Muscle of arm (tissue), 12 donors: ENCODE data around the gene PRSS21. TPM values are rescaled to one million over a fixed set of nuclear protein-coding genes. Genes with fewer than 3 reads are reported as not detected.

Source experiments
- DNase-seq: peaks from one replicate; pipeline ENCODE4 v3.0.0-alpha.2; 2013
- polyA plus RNA-seq, 12 donors: library from polyadenylated mRNA; unstranded; fragments of 120-200 nt; gene quantifications; one replicate each; pipeline ENCODE4 v1.2.1, GENCODE V29; 2013; ENCODE audit not compliant: insufficient read length in 12 of 12

Gene PRSS21
- polyA plus RNA-seq, 12 donors = 0.18 to 0.46 (median 0.19) TPM; not detected in 9

- DNase-seq = no peak
These were observed 36.8 kb upstream of the PRSS21 start for GRCh38 chr16:2779978-2780898.

GRCh38 chr16:2782583-2783351 lies 34.3 kb upstream of the PRSS21 start:
- no peak for DNase-seq

GRCh38 chr16:2783581-2784357 lies 33.3 kb upstream of the PRSS21 start:
- DNase-seq = no peak

DNA sequence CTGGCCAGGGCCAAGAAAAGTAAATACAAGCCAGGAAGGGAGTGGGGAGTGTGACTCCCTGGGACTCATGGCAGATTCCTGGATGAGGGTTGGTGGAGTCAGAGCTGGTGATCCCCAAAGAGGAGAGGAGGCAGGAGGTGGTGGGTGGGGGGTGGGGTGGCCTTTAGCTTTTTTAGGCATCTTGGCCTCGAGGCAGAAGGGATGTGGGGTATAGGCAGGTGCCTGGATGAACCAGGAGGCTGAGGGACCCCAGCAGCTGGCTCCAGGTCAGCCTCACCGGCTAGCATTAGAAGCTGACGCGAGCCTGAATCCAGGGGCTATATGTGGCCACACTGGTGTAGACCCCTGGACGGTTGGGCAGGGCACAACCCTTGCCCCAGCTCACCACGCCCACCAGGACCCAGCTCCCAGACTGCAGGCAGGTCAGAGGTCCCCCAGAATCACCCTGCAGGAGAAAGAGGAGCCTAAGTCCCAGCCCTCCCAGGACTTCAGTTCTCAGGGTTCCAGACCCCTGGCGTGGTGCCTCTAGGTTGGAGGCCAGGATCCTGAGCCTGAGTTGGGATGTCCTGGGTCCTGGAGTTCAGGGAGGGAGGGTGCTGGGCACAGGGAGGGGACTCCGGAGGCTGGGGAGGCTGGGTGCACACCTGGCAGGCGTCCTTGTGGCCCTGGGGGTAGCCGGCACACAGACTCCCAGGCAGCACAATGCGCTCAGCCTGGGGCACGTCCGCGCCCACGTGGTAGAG lies 32.5 kb upstream of the PRSS21 start:
- DNase-seq = no peak

GRCh38 chr16:2785101-2785991 lies 31.7 kb upstream of the PRSS21 start:
- no peak for DNase-seq

GRCh38 chr16:2786061-2786825 lies 30.8 kb upstream of the PRSS21 start:
- no peak for DNase-seq

DNA sequence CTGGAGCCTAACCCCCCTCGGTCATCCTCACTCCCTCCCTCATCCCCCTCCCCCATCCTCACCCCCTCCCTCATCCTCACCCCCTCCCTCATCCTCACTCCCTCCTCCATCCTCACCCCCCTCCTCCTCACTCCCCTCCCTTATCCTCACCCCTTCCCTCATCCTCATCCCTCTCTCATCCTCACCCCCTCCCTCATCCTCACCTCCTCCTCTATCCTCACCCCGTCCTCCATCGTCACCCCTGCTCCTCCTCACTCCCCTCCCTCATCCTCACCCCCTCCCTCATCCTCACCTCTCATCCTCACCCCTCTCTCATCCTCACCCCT lies 30.2 kb upstream of the PRSS21 start:
- DNase-seq = no peak

DNA sequence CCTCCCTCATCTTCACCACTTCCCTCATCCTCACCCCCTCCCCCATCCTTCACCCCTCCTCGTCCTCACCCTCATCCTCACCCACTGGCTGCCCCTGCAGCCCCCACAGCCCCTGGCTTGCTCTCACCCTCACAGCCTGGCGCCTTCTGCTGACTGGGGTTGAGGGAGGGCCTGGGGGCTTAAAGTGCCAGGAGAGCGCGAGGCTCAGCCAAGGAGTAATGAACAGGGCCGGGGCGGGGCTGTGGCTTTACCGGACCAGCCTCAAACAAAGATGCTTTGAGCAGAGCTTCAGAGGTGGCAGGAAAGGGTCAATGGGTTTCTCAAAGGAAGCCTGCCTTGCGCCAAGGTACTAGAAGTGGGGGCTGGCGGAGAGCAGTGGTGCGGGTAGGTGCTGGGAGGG lies 29.6 kb upstream of the PRSS21 start, which contains the start of gene PRSS33:
PRSS33 (minus strand) TSS at position 155 of the 400 bp plus-strand sequence. CDS start 1,013 bp downstream, outside the sequence.
- no peak for DNase-seq

DNA sequence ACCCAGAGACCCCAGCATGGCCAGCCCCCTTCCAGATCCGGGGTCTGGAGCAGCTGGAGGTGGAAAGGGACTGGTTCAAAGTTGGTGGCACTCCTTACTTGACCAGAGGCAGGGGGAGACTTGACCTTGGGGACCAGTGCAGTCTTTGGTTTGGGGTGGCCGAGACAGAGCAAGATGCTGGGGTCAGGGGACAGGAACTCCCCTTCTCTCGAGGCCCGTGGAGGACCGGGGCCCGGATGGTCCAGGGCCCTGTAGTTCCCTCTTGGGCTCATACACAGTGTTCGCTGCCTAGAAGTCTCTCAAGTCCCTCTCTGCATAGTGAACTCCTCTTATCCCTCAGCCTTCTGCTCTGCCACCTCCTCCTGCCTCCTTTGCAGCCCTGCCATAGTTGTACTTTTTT lies 29.1 kb upstream of the PRSS21 start:
- no peak for DNase-seq

DNA sequence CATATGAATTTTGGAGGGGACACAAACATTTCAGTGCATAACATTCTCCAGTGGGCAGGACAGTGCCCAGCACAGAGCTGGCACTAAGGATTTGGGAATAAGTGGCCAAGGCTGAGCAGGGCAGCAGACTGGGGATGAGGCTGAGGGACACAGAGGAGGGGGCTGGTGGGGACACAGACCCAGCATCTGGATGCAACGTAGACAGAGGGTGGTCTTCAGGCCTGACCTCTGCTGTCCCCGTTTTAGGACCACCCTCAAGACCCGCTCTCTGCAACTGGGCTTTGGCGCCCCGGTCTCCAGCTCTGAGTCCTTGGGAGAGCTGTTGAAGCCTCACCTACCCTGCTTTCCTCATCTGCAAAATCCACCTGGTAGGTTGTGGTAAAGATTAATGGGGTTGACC lies 26.4 kb upstream of the PRSS21 start:
- DNase-seq = no peak

DNA sequence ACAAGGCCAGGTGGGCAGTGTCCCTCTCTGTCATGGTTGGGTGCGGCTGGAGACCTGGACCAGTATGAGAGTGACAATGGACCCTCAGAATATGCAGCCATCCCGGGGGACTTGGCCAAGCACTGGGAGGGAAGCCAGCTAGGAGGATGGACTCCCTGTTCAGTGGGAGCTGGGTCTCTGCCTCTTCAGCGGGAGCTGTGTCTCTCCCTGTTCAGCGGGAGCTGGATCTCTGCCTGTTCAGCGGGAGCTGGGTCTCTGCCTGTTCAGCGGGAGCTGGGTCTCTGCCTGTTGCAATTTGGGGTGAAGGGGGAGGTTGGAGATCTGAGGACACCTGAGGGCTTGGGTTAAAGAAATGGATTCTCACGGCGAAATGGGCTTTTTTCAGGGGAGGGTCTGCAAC lies 25.9 kb upstream of the PRSS21 start:
- no peak for DNase-seq

DNA sequence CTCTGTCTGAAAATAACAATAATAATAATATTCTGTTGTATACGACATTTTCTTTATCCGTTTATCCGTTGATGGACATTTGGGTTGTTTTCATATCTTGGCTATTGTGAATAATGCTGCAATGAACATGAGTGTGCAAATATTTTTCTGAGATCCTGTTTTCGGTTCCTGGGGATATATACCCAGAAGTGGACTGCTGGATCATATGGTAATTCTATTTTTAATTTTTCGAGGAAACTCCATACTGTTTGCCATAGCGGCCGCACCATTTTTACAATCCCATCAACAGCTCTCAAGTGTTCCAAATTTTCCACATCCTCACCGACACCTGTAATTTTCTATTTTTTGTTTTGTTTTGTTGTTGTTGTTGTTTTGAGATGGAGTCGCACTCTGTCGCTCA lies 24.1 kb upstream of the PRSS21 start:
- DNase-seq = no peak

DNA sequence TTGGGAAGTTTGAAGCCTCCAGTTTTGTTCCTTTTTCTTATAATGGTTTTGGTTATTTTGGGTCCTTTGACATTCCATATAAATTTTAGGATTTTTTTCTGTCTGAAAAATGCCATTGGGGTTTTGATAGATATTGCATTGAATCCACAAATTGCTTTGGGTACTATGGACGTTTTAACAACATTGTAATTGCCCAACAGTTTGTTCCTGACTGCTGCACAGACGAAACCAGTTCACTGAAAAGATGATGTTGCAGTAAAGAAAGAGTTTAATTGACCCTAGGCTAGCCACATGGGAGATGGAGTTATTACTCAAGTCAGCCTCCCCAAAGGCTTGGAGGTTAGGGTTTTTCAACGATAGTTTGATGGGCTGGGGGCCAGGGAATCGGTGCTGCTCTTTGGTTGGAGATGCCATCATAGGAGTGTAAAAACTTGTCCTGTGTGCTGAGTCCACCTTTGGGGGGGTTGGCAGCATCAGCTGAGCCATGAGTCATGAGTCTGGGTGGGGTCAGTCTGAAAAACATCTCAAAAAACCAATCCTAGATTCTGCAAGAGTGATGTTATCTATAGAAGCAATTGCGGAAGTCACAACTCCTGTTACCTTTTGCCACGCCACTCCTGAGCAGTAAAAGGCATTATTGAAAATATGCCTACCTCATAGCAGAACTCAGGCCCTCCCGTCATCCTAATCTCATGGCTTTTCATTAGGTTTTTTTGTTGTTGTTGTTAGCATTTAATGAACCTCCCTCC lies 21.5 kb upstream of the PRSS21 start:
- DNase-seq = no peak

DNA sequence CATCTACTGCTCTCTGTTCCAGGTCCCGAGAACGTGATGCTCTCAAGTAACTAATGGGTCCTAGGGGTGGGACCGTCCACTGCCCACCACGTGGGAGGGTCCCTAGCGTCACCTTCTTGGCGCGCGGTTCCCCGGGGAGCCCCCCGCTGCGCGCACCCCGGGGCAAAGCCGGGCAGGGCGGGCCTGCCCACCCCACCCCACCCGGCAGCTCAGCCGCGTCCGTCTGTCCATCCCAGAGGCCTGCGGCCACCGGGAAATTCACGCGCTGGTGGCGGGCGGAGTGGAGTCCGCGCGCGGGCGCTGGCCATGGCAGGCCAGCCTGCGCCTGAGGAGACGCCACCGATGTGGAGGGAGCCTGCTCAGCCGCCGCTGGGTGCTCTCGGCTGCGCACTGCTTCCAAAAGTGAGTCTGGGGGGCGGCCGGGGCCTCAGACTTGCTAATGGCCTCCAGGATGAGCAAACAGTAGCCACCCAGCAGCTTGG lies 18.3 kb upstream of the PRSS21 start:
- DNase-seq = no peak

DNA sequence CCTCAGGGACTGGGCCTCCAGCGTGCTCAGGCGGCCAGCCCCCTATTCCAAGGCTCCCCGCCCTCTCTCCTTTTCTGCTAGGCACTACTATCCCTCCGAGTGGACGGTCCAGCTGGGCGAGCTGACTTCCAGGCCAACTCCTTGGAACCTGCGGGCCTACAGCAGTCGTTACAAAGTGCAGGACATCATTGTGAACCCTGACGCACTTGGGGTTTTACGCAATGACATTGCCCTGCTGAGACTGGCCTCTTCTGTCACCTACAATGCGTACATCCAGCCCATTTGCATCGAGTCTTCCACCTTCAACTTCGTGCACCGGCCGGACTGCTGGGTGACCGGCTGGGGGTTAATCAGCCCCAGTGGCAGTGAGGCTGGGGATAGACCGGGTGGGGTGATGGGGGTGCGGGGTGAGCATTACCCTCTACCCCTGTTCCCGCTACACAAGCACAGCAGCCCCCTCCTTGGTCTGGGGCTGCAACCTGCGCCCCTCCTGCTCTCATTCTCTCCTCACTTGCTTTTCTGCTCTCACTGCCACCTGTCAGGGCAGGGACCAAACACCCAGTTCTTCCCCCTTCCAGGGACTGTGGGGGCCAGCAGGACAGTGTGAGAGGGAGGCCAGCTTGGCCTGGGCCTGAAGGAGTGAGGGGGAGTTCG lies 17.7 kb upstream of the PRSS21 start:
- no peak for DNase-seq

DNA sequence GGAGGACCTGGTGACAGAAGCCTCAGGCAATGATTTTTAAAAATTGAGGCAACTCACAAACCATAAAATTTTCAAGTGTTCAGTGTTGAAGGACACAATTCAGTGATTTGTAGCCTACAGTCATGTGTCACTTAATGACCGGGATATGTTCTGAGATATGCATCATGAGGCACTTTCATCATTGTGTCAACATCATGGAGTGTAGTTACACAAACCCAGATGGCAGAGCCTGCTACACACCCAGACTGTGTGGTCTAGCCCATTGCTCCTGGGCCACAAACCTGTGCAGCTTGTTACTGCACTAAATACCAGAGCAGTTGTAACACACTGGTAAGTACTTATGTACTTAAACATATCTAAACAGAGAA lies 17.2 kb upstream of the PRSS21 start:
- DNase-seq = no peak

GRCh38 chr16:2803545-2804195 lies 13.4 kb upstream of the PRSS21 start:
- no peak for DNase-seq

DNA sequence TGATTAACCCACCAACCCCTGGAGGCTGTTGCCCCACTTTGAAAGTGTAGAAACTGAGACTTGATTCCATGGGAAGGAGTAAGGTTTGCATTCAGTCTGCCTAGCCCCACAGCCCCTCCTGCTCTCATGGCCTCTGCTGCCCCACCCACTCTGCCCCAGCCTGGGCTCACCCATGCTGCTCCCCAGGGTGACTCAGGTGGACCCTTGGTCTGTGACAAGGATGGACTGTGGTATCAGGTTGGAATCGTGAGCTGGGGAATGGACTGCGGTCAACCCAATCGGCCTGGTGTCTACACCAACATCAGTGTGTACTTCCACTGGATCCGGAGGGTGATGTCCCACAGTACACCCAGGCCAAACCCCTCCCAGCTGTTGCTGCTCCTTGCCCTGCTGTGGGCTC lies 12.3 kb upstream of the PRSS21 start:
- no peak for DNase-seq
